Endothelial cell (in vitro differentiated cells): Measurements from ENCODE around the gene SUN3. TPM values are rescaled to one million over a fixed set of nuclear protein-coding genes. Genes with fewer than 3 reads are reported as not detected.

ENCODE experiments used
- DNase-seq: peaks from one replicate; pipeline ENCODE4 v3.0.0; 2021; ENCODE audit warnings: low spot score
- H3K27ac Mint-ChIP-seq: one replicate; pipeline ENCODE4 v1.8.0; 2021; ENCODE audit warnings: mixed read lengths, inconsistent platforms; ENCODE audit not compliant: unreplicated experiment
- H3K27me3 Mint-ChIP-seq: one replicate; pipeline ENCODE4 v1.8.0; 2021; ENCODE audit warnings: mild to moderate bottlenecking, moderate library complexity, mixed read lengths, inconsistent platforms; ENCODE audit not compliant: unreplicated experiment
- H3K36me3 Mint-ChIP-seq: one replicate; pipeline ENCODE4 v1.8.0; 2021; ENCODE audit warnings: mild to moderate bottlenecking, low read depth, mixed read lengths, inconsistent platforms; ENCODE audit not compliant: unreplicated experiment
- H3K4me1 Mint-ChIP-seq: one replicate; pipeline ENCODE4 v1.8.0; 2021; ENCODE audit warnings: mild to moderate bottlenecking, mixed read lengths, inconsistent platforms; ENCODE audit not compliant: unreplicated experiment
- H3K4me3 Mint-ChIP-seq: one replicate; pipeline ENCODE4 v1.8.0; 2021; ENCODE audit warnings: mild to moderate bottlenecking, mixed read lengths, inconsistent platforms; ENCODE audit not compliant: unreplicated experiment
- H3K9me3 Mint-ChIP-seq: one replicate; pipeline ENCODE4 v1.8.0; 2021; ENCODE audit warnings: mixed read lengths, inconsistent platforms; ENCODE audit not compliant: unreplicated experiment
- total RNA-seq: library from RNA; stranded (reverse); fragmentation: NEBNext Ultra II Directional; extraction: Animal tissue kit (Norgen Biotek cat#: 25700); gene quantifications from one replicate; pipeline ENCODE4 v1.2.1, GENCODE V29; 2021; ENCODE audit not compliant: unreplicated experiment
- TF ChIP-seq, protein P1 (sequence below): fragments of 200-600 bp; sonication (generic); IDR thresholded peaks from one replicate; pipeline ENCODE4 v1.5.0; 2021; ENCODE audit warnings: antibody characterized with exemption; ENCODE audit not compliant: unreplicated experiment

Gene SUN3
- total RNA-seq, 1 donor from 2014 or later = not detected

DNA sequence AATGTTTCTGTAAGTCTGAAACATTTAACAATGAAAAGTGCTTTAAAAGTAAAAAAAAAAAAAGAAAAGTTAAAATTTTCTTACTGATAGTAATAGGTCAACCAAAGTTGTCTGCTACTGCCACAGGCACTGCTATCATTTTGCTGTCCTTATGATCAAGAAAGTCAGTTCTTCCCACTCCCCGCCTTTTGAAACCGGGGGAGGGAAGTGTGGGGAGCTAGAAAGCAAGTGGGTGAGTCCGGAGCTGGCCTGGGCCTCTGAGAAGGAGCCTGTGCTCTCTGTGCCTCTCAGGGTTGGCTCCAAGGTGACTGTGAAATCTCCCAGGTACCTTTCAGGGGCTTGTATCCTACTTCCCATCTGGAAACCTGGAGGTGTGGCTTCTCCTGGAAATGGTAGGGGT lies 13.7 kb upstream of the SUN3 start:
- Mint-ChIP-seq H3K4me1 (peaks cover 8% of the 10 kb centered on the region), H3K4me3 (no peak overlapping the region), H3K9me3 (no peaks in the 10 kb centered on the region), H3K27ac (no peak overlapping the region), H3K36me3 (no peaks in the 10 kb centered on the region), H3K27me3 (peaks cover 2% of the 10 kb centered on the region)
- no peak for DNase-seq
- TF ChIP-seq, protein P1, sequence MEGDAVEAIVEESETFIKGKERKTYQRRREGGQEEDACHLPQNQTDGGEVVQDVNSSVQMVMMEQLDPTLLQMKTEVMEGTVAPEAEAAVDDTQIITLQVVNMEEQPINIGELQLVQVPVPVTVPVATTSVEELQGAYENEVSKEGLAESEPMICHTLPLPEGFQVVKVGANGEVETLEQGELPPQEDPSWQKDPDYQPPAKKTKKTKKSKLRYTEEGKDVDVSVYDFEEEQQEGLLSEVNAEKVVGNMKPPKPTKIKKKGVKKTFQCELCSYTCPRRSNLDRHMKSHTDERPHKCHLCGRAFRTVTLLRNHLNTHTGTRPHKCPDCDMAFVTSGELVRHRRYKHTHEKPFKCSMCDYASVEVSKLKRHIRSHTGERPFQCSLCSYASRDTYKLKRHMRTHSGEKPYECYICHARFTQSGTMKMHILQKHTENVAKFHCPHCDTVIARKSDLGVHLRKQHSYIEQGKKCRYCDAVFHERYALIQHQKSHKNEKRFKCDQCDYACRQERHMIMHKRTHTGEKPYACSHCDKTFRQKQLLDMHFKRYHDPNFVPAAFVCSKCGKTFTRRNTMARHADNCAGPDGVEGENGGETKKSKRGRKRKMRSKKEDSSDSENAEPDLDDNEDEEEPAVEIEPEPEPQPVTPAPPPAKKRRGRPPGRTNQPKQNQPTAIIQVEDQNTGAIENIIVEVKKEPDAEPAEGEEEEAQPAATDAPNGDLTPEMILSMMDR = no peak

DNA sequence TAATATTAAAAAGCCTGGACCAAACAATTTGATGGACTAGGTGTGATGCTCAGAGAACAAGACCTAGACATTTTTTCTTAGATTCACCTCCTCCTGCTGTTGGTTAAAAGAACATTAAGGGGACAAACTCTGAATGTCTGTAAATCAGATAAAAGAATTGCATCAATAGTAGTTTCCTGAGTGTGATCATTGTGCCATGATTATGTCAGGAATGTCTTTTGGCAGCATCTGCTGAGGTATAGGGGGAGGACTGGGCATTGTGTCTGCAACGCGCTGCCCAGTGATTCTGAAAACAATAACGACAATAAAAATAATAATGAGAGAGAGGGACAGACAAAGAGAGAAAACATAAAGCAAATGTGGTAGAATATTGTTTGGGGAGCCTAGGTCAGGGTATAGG lies 13.3 kb upstream of the SUN3 start:
- peaks cover 3% of the 10 kb centered on the region for H3K27me3 Mint-ChIP-seq
- no peak for DNase-seq
- H3K36me3 Mint-ChIP-seq = no peaks in the 10 kb centered on the region
- no peaks in the 10 kb centered on the region for H3K9me3 Mint-ChIP-seq
- TF ChIP-seq, protein P1 = no peak
- H3K27ac Mint-ChIP-seq = no peak overlapping the region
- H3K4me1 Mint-ChIP-seq = peaks cover 8% of the 10 kb centered on the region
- no peak overlapping the region for H3K4me3 Mint-ChIP-seq

DNA sequence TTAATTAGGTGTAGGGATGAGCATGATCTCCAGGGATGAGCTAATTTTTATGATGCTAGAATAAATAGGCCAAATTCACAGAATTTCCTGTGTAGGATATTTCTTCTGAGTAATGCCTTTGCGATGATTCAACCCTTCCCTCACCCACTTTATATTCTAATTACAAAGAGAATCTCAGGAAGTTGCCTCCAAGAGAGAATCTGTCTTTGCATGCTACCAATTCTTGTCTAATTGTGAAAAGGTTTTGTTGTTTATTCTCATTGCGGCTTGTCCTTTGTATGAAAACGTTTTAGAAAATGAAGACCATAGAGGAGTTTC lies 12.7 kb upstream of the SUN3 start:
- peaks cover 9% of the 10 kb centered on the region for H3K4me1 Mint-ChIP-seq
- no peaks in the 10 kb centered on the region for H3K36me3 Mint-ChIP-seq
- H3K4me3 Mint-ChIP-seq = no peak overlapping the region
- DNase-seq = no peak
- peaks cover 3% of the 10 kb centered on the region for H3K27me3 Mint-ChIP-seq
- TF ChIP-seq, protein P1 = no peak
- no peak overlapping the region for H3K27ac Mint-ChIP-seq
- no peaks in the 10 kb centered on the region for H3K9me3 Mint-ChIP-seq

DNA sequence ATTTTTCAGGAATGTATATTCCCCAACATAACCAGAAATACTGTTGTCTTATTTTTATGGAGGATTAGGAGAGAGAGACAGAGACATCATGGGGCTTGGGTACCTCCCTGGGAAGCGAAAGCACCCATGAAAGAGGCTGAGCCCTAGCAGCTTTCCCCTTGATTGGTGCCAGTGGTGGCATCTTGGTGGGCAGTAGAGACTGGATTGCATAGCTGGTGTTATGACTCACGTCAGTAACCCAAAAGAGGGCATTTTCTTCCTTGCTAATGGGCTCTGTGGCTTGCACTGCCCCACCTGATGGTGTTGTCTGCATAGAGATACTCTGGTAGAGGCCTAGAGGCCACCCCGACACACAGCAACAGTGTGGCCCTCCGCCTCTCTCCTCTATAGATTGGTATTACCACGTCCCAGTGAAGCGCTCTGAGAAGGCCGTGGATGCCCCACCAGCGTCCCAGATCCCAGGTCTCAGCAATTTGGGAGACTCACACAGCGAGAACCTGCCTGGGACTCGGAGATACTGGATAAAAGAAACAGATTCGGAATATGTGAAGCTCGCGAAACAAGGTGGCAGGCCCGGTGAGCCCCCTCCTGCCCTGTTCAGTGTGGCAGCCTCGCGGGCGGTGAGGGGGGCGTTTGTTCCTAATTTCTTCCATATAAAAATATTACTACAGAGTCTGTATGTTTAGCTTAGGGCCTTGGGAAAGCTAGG lies 12.2 kb upstream of the SUN3 start:
- DNase-seq = no peak
- no peaks in the 10 kb centered on the region for H3K9me3 Mint-ChIP-seq
- no peak overlapping the region for H3K27ac Mint-ChIP-seq
- no peaks in the 10 kb centered on the region for H3K36me3 Mint-ChIP-seq
- TF ChIP-seq, protein P1 = no peak
- H3K27me3 Mint-ChIP-seq = peaks cover 5% of the 10 kb centered on the region
- H3K4me3 Mint-ChIP-seq = no peak overlapping the region
- H3K4me1 Mint-ChIP-seq = peaks cover 14% of the 10 kb centered on the region

- no peak for DNase-seq
- no peaks in the 10 kb centered on the region for H3K36me3 Mint-ChIP-seq
- peaks cover 7% of the 10 kb centered on the region for H3K27me3 Mint-ChIP-seq
- no peak overlapping the region for H3K27ac Mint-ChIP-seq
- TF ChIP-seq, protein P1 = no peak
- no peak overlapping the region for H3K4me3 Mint-ChIP-seq
- H3K4me1 Mint-ChIP-seq = peaks cover 14% of the 10 kb centered on the region
- no peaks in the 10 kb centered on the region for H3K9me3 Mint-ChIP-seq
Measured at GRCh38 chr7:48038815-48039506, 10.1 kb upstream of the SUN3 start.
